ENCODE measurements around the gene COA1. TPM values are rescaled to one million over a fixed set of nuclear protein-coding genes. Genes with fewer than 3 reads are reported as not detected.
A peak's percentile ranks its signal among the peaks of the same experiment; 100 is the strongest.

The COA1 gene
- total RNA-seq, 1 donor from 2014 or later, result 93.7 TPM

DNA sequence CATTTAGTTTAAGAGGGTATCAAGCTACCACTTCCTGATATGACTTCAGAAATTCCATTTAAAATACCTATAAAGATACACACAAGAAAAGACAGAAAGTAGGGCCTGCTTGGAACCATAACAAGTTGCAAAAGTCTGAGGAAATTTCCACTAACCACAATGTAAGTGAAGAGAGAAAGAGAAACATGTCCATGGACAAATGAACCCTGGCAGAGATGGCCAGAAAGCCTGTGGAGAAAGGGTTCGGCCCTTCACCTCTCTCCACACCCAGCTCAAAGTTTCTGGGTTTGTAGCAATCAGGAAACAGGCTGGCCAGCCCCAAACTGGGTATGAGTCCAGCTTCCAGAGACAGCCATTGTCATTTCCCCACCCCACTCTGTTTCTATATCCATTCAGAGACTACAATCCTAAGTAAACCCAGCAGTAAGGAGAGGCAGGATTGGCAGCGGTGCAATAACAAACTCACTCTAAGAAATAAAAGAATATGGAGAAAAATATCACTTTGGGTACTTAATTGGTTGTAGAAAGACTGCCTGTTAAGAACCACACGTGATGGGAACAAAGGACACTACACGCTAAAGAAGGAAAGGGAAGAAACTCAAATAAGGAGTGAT lies 75.3 kb downstream of the COA1 start:
- H3K4me1 Mint-ChIP-seq, result peaks cover 16% of the 10 kb centered on the region
- H3K27ac Mint-ChIP-seq, result no peak overlapping the region
- peaks cover 23% of the 10 kb centered on the region for H3K36me3 Mint-ChIP-seq
- H3K9me3 Mint-ChIP-seq, result no peaks in the 10 kb centered on the region
- no peak overlapping the region for H3K4me3 Mint-ChIP-seq
- no peak for DNase-seq (ENCODE audit: low spot score in 2 of 2, unreplicated experiment in 2 of 2)
- TF ChIP-seq CTCF (IDR thresholded peaks at IDR 0.05; ENCODE audit: unreplicated experiment), result no peak
- H3K27me3 Mint-ChIP-seq (ENCODE audit: low read depth), result no peaks in the 10 kb centered on the region

DNA sequence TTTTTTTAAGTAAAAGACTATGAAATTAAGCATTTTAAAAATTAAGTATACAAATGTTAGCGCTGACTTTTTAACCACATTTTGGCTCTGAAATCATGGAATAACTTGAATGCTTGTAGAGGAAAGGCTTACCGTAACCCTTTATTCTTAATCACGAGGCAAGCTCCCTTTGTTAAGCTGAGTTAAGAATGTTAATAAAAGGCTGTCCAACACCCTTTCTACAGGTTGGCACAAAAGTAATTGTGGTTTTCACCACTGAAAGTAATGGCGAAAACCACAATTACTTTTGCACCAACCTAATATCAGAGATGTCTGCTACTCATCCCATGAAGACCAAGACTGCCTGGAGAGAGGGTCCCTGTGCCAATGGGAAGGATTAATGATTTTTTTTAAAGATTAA lies 75.9 kb downstream of the COA1 start:
- Mint-ChIP-seq H3K27me3 (ENCODE audit: low read depth) (no peaks in the 10 kb centered on the region), H3K9me3 (no peaks in the 10 kb centered on the region), H3K4me3 (no peak overlapping the region), H3K36me3 (peaks cover 21% of the 10 kb centered on the region), H3K27ac (no peak overlapping the region), H3K4me1 (peaks cover 18% of the 10 kb centered on the region)
- DNase-seq (ENCODE audit: low spot score in 2 of 2, unreplicated experiment in 2 of 2), result no peak
- TF ChIP-seq CTCF (IDR thresholded peaks at IDR 0.05; ENCODE audit: unreplicated experiment), result no peak

GRCh38 chr7:43652364-43652763 lies 77.0 kb downstream of the COA1 start:
- H3K36me3 Mint-ChIP-seq, result peaks cover 17% of the 10 kb centered on the region
- DNase-seq (ENCODE audit: low spot score in 2 of 2, unreplicated experiment in 2 of 2), result no peak
- H3K27ac Mint-ChIP-seq, result peak overlapping the region; percentile 50
- no peak for TF ChIP-seq CTCF (IDR thresholded peaks at IDR 0.05; ENCODE audit: unreplicated experiment)
- peaks cover 29% of the 10 kb centered on the region for H3K4me1 Mint-ChIP-seq
- H3K9me3 Mint-ChIP-seq, result no peaks in the 10 kb centered on the region
- H3K27me3 Mint-ChIP-seq (ENCODE audit: low read depth), result no peaks in the 10 kb centered on the region
- no peak overlapping the region for H3K4me3 Mint-ChIP-seq

DNA sequence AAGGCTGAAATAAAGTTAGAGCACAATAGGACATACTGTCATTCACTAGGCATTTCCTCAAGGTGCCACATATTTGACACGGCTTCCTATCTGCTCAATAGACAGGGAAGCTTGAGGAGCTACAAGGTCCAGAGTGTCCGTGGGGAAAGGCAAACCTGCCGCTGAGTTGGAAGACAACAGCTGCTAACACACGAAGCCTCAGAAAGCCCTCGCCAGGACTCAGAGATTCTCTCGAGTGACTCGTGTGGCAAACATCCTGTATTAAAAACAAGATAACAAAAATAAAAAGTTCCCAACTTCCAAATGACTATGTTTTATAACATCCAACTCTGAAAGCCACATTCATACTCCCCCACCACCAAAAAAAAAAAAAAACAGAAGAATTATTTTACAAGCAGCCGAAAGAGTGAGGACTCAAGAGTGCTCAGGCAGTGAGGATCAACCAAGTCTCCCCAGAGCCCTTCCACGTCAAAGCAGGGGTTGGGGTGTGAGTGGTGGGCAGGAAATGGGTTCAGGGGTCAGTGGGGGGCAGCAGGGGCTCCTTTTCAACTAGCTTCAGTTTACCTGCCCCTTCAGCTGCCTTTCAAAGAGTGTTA lies 78.8 kb downstream of the COA1 start:
- H3K27me3 Mint-ChIP-seq (ENCODE audit: low read depth), result no peaks in the 10 kb centered on the region
- peaks cover 45% of the 10 kb centered on the region for H3K4me1 Mint-ChIP-seq
- peak overlapping the region; percentile 84 for H3K27ac Mint-ChIP-seq
- no peak overlapping the region for H3K4me3 Mint-ChIP-seq
- TF ChIP-seq CTCF (IDR thresholded peaks at IDR 0.05; ENCODE audit: unreplicated experiment), result no peak
- no peak for DNase-seq (ENCODE audit: low spot score in 2 of 2, unreplicated experiment in 2 of 2)
- no peaks in the 10 kb centered on the region for H3K9me3 Mint-ChIP-seq
- peaks cover 19% of the 10 kb centered on the region for H3K36me3 Mint-ChIP-seq

DNA sequence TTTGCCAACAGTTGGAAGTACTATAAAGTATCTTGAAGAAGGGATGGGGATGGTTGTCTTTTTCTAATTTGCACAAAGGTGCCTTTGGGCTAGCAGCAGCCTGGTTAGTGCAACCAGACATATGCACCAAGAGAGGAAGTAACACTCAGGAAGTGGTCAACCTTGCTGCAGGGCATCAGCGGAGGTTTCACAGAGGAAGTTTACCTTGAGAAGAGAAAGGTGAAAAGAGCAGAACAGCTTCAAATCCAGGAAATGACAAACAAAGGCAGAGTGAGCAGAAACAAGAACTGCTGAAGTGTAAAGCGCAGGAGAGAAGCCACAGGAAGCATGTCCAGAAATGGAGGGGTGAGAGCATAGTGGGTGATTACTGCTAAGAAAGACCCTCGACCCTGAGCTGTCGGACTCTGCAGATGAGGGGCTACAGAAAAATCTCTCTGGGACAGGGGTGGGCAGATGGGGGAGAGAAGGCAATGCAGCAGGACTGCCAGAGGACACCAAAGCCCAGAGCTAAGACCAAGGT lies 79.5 kb downstream of the COA1 start:
- H3K36me3 Mint-ChIP-seq, result peaks cover 25% of the 10 kb centered on the region
- no peaks in the 10 kb centered on the region for H3K9me3 Mint-ChIP-seq
- TF ChIP-seq CTCF (IDR thresholded peaks at IDR 0.05; ENCODE audit: unreplicated experiment), result no peak
- DNase-seq (ENCODE audit: low spot score in 2 of 2, unreplicated experiment in 2 of 2), result no peak
- H3K4me1 Mint-ChIP-seq, result peaks cover 45% of the 10 kb centered on the region
- H3K27me3 Mint-ChIP-seq (ENCODE audit: low read depth), result no peaks in the 10 kb centered on the region
- H3K27ac Mint-ChIP-seq, result peak overlapping the region; percentile 65
- H3K4me3 Mint-ChIP-seq, result no peak overlapping the region
